BE2C (cell line): Measurements from ENCODE around the gene CNTNAP5.

ENCODE experiments used
- DNase-seq: peaks from one replicate; pipeline ENCODE4 v3.0.0-alpha.2; 2020
- H3K27me3 ChIP-seq: fragments of 250-450 bp; sonication (Bioruptor Pico); 2 replicates; pipeline ENCODE4 v1.5.1; 2020; ENCODE audit warnings: mild to moderate bottlenecking
- H3K36me3 ChIP-seq: fragments of 250-450 bp; sonication (Bioruptor Pico); 2 replicates; pipeline ENCODE4 v1.5.1; 2020; ENCODE audit warnings: mild to moderate bottlenecking
- H3K4me1 ChIP-seq: fragments of 250-450 bp; sonication (Bioruptor Pico); 2 replicates; pipeline ENCODE4 v1.5.1; 2020
- H3K4me3 ChIP-seq: 2 replicates; pipeline ENCODE4 v1.5.1; 2011; ENCODE audit warnings: low read depth, low read length
- H3K9me3 ChIP-seq: fragments of 250-450 bp; sonication (Bioruptor Pico); 2 replicates; pipeline ENCODE4 v1.5.1; 2020
- CTCF ChIP-seq: IDR thresholded peaks from 2 replicates; pipeline ENCODE4 v1.5.1; 2012; ENCODE audit warnings: mild to moderate bottlenecking, low read depth, low read length

The CNTNAP5 gene

DNA sequence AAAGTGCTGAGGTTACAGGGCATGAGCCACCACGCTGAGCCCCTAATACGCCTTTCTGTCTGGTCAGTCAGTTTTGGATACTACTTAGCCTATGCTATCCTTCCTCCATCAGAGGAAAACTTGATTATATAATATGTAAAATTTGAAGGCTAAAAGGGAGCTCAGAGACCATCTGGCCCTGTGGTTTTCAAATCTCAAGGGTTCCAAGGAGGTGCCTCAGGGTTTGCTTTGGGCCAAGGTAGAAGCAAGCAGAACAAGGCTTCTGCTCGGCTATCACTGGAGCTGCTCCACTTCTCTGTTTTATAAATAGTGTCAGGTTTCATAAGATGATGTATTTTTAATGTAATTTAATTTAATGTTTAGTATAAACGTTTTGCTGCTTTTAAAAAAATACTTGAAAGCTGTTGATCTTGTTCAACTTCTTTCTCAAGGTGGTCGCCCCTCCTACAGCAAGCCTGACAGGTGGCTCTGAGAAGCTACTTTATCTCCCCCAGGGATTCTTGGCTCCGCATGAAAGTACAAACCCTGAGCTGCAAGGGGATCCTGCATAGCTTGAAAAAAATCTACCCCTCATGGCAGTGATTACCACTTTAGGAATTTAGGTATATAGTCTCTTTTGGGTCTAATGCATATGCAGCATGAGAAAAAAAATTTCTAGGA is 290.3 kb downstream of the CNTNAP5 start:
- H3K4me1 ChIP-seq = no peaks in the 10 kb centered on the region
- TF ChIP-seq CTCF = no peak
- no peaks in the 10 kb centered on the region for H3K36me3 ChIP-seq
- no peak for DNase-seq
- H3K27me3 ChIP-seq = no peaks in the 10 kb centered on the region
- no peaks in the 10 kb centered on the region for H3K9me3 ChIP-seq
- no peak overlapping the region for H3K4me3 ChIP-seq

GRCh38 chr2:124316133-124316532 is 291.0 kb downstream of the CNTNAP5 start:
- peak; percentile 3 for DNase-seq
- Histone ChIP-seq H3K27me3 (no peaks in the 10 kb centered on the region), H3K9me3 (no peaks in the 10 kb centered on the region), H3K4me3 (no peak overlapping the region), H3K4me1 (no peaks in the 10 kb centered on the region), H3K36me3 (no peaks in the 10 kb centered on the region)
- no peak for TF ChIP-seq CTCF

DNA sequence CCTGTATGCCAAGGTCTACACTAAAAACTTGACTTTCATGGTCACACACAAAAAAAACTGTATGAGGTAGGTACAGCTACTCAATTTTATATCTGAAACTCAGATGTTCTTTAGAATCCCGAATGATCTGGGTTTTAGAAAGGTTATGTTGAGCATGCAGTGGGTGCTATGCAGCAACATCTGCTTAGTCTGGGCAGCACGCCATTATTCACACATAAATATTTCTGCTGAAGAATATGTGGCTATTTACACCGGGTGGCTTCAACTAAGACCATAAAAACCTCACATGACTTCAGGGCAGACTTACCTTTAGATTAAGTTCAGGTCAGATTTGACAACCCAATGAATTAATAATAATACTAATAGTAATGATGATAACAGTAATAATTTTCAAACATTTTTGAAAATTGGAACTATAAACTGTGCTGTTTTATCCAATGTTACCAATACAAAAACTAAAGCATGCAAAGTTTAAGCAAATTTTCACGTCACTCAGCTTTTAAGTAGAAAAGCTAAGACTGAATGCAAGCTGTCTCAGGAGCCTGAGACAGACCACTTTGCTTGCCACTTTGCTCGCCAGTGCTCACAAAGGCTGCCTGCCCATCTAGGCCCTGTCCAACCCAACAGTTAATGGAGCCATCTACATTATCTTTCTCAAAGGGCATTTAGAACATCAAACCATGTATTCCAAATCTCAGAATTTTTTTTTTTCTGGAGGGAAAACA is 292.0 kb downstream of the CNTNAP5 start:
- no peaks in the 10 kb centered on the region for H3K9me3 ChIP-seq

GRCh38 chr2:124317628-124318027 is 292.5 kb downstream of the CNTNAP5 start:
- no peaks in the 10 kb centered on the region for H3K9me3 ChIP-seq
- H3K4me1 ChIP-seq = no peaks in the 10 kb centered on the region
- H3K4me3 ChIP-seq = no peak overlapping the region
- DNase-seq = no peak
- H3K27me3 ChIP-seq = no peaks in the 10 kb centered on the region
- no peak for TF ChIP-seq CTCF
- no peaks in the 10 kb centered on the region for H3K36me3 ChIP-seq

More for the DNA sequence above, 292.0 kb downstream of the CNTNAP5 start:
- Histone ChIP-seq H3K36me3 (no peaks in the 10 kb centered on the region), H3K4me1 (no peaks in the 10 kb centered on the region), H3K27me3 (no peaks in the 10 kb centered on the region), H3K4me3 (no peak overlapping the region)
- DNase-seq = no peak
- no peak for TF ChIP-seq CTCF

DNA sequence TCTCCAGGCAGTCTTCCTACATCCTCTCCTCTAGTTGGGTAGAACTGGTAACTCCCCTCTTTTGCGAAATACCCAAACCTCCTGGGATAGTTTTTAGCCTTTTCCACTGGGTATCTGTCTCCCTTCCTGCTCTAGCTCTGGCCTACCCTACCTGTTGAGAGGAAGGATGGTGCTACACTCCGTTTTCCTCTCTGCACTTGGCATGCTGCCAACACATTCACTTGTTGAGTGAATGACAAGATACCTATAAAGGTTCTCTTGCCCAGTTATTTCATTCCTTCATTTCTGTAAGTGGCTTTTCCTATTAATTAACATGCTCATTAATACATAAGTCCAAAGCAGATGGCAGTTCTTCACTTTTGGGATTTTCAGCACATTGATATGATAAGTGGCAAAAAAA is 293.8 kb downstream of the CNTNAP5 start:
- Histone ChIP-seq H3K27me3 (no peaks in the 10 kb centered on the region), H3K4me3 (no peak overlapping the region), H3K4me1 (no peaks in the 10 kb centered on the region), H3K9me3 (no peaks in the 10 kb centered on the region), H3K36me3 (no peaks in the 10 kb centered on the region)
- TF ChIP-seq CTCF = no peak
- DNase-seq = peak; percentile 4

- TF ChIP-seq CTCF = no peak
- H3K36me3 ChIP-seq = no peaks in the 10 kb centered on the region
- no peaks in the 10 kb centered on the region for H3K9me3 ChIP-seq
- H3K27me3 ChIP-seq = no peaks in the 10 kb centered on the region
- DNase-seq = no peak
- no peak overlapping the region for H3K4me3 ChIP-seq
- no peaks in the 10 kb centered on the region for H3K4me1 ChIP-seq
These were observed 294.5 kb downstream of the CNTNAP5 start for GRCh38 chr2:124319577-124319976.
